ENCODE data around the gene CCDC33.
"Not testable (repeated sequence)": the region's sequence is repeated elsewhere in the genome, so short reads cannot be mapped to it uniquely, and the experiment has no call there.

- not testable (repeated sequence) for TF ChIP-seq POLR2A (IDR thresholded peaks at IDR 0.05; ENCODE audit: low read depth); CTCF (IDR thresholded peaks at IDR 0.05)
Observed at GRCh38 chr15:74360855-74361254, 124.7 kb downstream of the CCDC33 start.
